HEK293 (cell line): Measurements from ENCODE around the gene PLK3.
A peak's percentile ranks its signal among the peaks of the same experiment; 100 is the strongest.

Experiments
- CTCF ChIA-PET: fragments of 350-600 bp; formaldehyde crosslinking; extraction: SDS; loops from one replicate; lab custom pipeline; 2021; ENCODE audit warnings: antibody characterized with exemption; lab: Yijun Ruan, JAX
- POLR2A ChIA-PET: fragments of 300-600 bp; formaldehyde crosslinking; extraction: SDS; loops from one replicate; lab custom pipeline; 2020; ENCODE audit warnings: antibody characterized with exemption, inconsistent platforms; lab: Yijun Ruan, JAX
- H3K27ac ChIP-seq: fragments of 200-500 bp; sonication (Bioruptor generic); 2 replicates; pipeline ENCODE4 v1.5.1; 2014; ENCODE audit warnings: low read depth, low read length, control low read depth, inconsistent platforms; ENCODE audit errors: extremely low read depth
- H3K36me3 ChIP-seq, 2 experiments: fragments of 200-500 bp in 1 of 2; sonication (Bioruptor generic) in 1 of 2; 1 replicate in 1 of 2; 2 replicates in 1 of 2; pipeline ENCODE4 v1.5.1; 2014 to 2017; ENCODE audit warnings: inconsistent platforms in 2 of 2, low read length in 2 of 2; ENCODE audit not compliant: control insufficient read depth in 2 of 2, insufficient read depth in 1 of 2
- H3K4me1 ChIP-seq: fragments of 200-500 bp; sonication (Bioruptor generic); 2 replicates; pipeline ENCODE4 v1.5.1; 2014; ENCODE audit warnings: mild to moderate bottlenecking, low read length, inconsistent platforms; ENCODE audit not compliant: control insufficient read depth, insufficient read depth
- H3K4me3 ChIP-seq: 2 replicates; pipeline ENCODE4 v1.5.1; 2011; ENCODE audit warnings: low read depth, mild to moderate bottlenecking, control low read depth, low read length, moderate library complexity
- H3K9me3 ChIP-seq: fragments of 200-500 bp; sonication (Bioruptor generic); 2 replicates; pipeline ENCODE4 v1.5.1; 2014; ENCODE audit warnings: low read depth, low read length, inconsistent platforms; ENCODE audit not compliant: control insufficient read depth, insufficient read depth
- ZFP3 ChIP-seq: fragments of 450-650 bp; formaldehyde crosslinking; IDR thresholded peaks from 2 replicates; pipeline ENCODE4 v1.5.1; 2016; ENCODE audit warnings: low read depth, missing biosample characterization, missing genetic modification characterization
- ZFP69B ChIP-seq: fragments of 450-650 bp; formaldehyde crosslinking; IDR thresholded peaks from 2 replicates; pipeline ENCODE4 v1.5.1; 2016; ENCODE audit warnings: missing biosample characterization, missing genetic modification characterization
- ZIC2 ChIP-seq: fragments of 450-650 bp; formaldehyde crosslinking; IDR thresholded peaks from 2 replicates; pipeline ENCODE4 v1.5.1; 2016; ENCODE audit warnings: missing biosample characterization, missing genetic modification characterization
- ZNF23 ChIP-seq: fragments of 450-650 bp; formaldehyde crosslinking; IDR thresholded peaks from 2 replicates; pipeline ENCODE4 v1.5.1; 2016; ENCODE audit warnings: missing biosample characterization, missing genetic modification characterization, borderline replicate concordance
- ZNF521 ChIP-seq: fragments of 450-650 bp; formaldehyde crosslinking; IDR thresholded peaks from 2 replicates; pipeline ENCODE4 v1.5.1; 2017; ENCODE audit warnings: missing biosample characterization, mild to moderate bottlenecking, missing genetic modification characterization
- ZNF555 ChIP-seq: fragments of 450-650 bp; formaldehyde crosslinking; conservative IDR thresholded peaks from 2 replicates; pipeline ENCODE4 v1.5.1; 2017; ENCODE audit warnings: missing biosample characterization, mild to moderate bottlenecking, missing genetic modification characterization, inconsistent platforms
- ZNF585B ChIP-seq: fragments of 450-650 bp; formaldehyde crosslinking; IDR thresholded peaks from 2 replicates; pipeline ENCODE4 v1.5.1; 2016; ENCODE audit warnings: missing biosample characterization, missing genetic modification characterization
- TF ChIP-seq, protein P1 (sequence below): fragments of 450-650 bp; formaldehyde crosslinking; IDR thresholded peaks from 2 replicates; pipeline ENCODE4 v1.5.1; 2016; ENCODE audit warnings: missing biosample characterization, missing genetic modification characterization
- TF ChIP-seq, protein P2 (sequence below): fragments of 450-650 bp; formaldehyde crosslinking; IDR thresholded peaks from 2 replicates; pipeline ENCODE4 v1.5.1; 2016; ENCODE audit warnings: missing biosample characterization, missing genetic modification characterization
- TF ChIP-seq, protein P3 (sequence below): fragments of 450-650 bp; formaldehyde crosslinking; IDR thresholded peaks from 2 replicates; pipeline ENCODE4 v1.5.1; 2016; ENCODE audit warnings: missing biosample characterization, missing genetic modification characterization
- TF ChIP-seq, protein P4 (sequence below): fragments of 450-650 bp; formaldehyde crosslinking; IDR thresholded peaks from 2 replicates; pipeline ENCODE4 v1.5.1; 2016; ENCODE audit warnings: missing biosample characterization, missing genetic modification characterization

PLK3 gene

DNA sequence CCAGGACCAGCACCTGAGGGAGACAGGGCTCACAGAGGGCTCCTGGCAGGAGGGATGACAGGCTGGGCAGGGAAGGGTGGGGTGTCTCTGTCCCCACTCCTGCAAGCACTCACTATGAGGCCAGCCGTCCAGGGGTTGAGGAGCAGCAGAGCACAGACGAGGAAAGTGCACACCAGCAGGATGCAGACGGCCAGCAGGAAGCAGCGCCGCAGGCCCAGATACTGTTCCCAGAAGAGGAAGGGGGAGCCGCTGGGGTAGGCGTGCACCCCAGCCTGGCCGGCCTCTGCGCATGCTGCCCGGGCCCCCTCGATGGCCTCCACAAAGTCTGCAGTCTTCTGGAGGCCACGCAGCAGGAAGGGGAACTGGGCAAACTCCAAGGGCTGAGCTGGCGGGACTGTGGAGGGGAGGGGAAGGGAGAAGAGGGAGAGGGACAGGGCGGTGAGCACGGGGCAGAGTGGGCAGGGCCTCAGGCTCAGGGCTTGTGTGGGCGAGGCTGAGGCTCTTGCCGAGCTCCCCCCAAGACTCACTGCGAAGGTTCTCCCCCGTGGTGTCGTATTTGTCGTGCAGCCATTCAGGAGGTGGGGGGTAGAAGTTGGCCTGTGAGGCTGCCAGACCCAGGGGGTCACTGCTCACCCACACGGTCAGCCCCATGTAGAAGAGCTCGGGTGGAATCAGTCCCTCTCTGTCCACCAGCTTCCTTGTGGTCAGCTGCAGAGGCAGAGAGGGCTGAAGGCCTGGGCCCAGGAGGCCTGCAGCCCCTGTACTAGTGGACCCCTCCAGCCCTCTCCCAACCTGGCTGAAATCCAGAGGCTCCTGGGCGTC is 26.4 kb downstream of the PLK3 start (continued):
- TF ChIP-seq, protein P1, sequence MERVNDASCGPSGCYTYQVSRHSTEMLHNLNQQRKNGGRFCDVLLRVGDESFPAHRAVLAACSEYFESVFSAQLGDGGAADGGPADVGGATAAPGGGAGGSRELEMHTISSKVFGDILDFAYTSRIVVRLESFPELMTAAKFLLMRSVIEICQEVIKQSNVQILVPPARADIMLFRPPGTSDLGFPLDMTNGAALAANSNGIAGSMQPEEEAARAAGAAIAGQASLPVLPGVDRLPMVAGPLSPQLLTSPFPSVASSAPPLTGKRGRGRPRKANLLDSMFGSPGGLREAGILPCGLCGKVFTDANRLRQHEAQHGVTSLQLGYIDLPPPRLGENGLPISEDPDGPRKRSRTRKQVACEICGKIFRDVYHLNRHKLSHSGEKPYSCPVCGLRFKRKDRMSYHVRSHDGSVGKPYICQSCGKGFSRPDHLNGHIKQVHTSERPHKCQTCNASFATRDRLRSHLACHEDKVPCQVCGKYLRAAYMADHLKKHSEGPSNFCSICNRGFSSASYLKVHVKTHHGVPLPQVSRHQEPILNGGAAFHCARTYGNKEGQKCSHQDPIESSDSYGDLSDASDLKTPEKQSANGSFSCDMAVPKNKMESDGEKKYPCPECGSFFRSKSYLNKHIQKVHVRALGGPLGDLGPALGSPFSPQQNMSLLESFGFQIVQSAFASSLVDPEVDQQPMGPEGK (tag by site-specific recombination), result 0 out of 2 replicates have a peak, but pooled peaks have one; percentile 29
- TF ChIP-seq, protein P2, sequence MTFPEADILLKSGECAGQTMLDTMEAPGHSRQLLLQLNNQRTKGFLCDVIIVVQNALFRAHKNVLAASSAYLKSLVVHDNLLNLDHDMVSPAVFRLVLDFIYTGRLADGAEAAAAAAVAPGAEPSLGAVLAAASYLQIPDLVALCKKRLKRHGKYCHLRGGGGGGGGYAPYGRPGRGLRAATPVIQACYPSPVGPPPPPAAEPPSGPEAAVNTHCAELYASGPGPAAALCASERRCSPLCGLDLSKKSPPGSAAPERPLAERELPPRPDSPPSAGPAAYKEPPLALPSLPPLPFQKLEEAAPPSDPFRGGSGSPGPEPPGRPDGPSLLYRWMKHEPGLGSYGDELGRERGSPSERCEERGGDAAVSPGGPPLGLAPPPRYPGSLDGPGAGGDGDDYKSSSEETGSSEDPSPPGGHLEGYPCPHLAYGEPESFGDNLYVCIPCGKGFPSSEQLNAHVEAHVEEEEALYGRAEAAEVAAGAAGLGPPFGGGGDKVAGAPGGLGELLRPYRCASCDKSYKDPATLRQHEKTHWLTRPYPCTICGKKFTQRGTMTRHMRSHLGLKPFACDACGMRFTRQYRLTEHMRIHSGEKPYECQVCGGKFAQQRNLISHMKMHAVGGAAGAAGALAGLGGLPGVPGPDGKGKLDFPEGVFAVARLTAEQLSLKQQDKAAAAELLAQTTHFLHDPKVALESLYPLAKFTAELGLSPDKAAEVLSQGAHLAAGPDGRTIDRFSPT (tag by site-specific recombination), result no peak
- TF ChIP-seq ZIC2 (tag by site-specific recombination) (peak; percentile 63), ZNF23 (tag by site-specific recombination) (no peak), ZNF555 (tag by site-specific recombination) (no peak)
- TF ChIP-seq, protein P3, sequence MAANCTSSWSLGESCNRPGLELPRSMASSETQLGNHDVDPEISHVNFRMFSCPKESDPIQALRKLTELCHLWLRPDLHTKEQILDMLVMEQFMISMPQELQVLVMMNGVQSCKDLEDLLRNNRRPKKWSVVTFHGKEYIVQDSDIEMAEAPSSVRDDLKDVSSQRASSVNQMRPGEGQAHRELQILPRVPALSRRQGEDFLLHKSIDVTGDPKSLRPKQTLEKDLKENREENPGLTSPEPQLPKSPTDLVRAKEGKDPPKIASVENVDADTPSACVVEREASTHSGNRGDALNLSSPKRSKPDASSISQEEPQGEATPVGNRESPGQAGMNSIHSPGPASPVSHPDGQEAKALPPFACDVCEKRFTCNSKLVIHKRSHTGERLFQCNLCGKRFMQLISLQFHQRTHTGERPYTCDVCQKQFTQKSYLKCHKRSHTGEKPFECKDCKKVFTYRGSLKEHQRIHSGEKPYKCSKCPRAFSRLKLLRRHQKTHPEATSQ (tag by site-specific recombination), result no peak
- TF ChIP-seq, all 188 proteins: peak for 6

DNA sequence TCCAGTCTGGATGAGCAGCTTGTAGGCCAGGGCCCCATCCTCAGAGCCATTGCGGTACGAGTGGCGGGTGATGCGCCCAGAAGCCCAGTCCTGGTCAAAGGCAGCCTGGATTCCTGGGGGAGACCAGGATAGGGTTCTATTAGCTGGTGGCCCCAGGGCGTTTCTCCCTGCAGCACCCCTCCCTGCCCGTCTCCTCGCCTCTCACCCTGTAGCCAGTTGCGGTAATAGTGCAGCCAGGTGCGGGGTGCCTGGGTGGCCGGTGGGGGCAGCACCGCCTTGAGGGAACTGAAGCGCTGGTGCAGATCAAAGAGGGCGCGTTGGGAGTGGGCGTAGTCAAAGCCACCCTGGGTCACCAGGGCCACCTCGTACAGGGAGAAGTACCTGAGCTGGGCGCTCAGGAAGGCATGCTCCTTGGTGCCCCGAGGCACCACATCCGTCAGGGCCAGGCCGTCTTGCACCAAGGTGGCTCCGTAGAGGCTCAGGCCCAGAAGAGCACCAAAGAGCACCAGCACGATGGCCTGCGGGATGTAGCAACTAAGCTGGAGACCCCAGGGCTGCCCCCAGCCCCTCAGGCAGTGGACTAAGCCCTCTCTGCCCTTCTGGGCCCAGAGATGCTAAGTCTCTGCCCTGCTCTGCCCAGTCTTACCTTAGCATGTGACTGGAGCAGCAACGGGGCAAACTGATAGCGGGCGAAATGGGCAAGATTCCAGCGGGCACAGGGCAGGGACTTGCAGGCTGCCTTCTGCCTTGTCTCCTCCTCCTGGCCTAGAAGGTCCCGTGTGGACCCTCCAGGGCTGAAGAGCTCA is 27.2 kb downstream of the PLK3 start:
- CTCF ChIA-PET, result interaction anchor here (0.9 to 2.5 kb wide), 3 partner anchors 8 to 36 kb away, joined by 4 to 6 read pairs (median 5); partner anchors contain the start of gene PLK3
- H3K4me1 ChIP-seq, result peaks cover 11% of the 10 kb centered on the region
- POLR2A ChIA-PET, result interaction anchor here (1.4 kb wide), 1 partner anchor 15 kb away, joined by 3 read pairs; the partner anchor contains the start of gene PTCH2
- peaks cover 0 to 32% of the 10 kb centered on the region in 2 experiments; a peak in 1 of 3 replicates for H3K36me3 ChIP-seq
- TF ChIP-seq ZNF521 (tag by site-specific recombination) (no peak), ZFP3 (tag by site-specific recombination) (no peak), ZNF585B (no peak), ZFP69B (tag by site-specific recombination) (no peak)
- TF ChIP-seq, protein P4, sequence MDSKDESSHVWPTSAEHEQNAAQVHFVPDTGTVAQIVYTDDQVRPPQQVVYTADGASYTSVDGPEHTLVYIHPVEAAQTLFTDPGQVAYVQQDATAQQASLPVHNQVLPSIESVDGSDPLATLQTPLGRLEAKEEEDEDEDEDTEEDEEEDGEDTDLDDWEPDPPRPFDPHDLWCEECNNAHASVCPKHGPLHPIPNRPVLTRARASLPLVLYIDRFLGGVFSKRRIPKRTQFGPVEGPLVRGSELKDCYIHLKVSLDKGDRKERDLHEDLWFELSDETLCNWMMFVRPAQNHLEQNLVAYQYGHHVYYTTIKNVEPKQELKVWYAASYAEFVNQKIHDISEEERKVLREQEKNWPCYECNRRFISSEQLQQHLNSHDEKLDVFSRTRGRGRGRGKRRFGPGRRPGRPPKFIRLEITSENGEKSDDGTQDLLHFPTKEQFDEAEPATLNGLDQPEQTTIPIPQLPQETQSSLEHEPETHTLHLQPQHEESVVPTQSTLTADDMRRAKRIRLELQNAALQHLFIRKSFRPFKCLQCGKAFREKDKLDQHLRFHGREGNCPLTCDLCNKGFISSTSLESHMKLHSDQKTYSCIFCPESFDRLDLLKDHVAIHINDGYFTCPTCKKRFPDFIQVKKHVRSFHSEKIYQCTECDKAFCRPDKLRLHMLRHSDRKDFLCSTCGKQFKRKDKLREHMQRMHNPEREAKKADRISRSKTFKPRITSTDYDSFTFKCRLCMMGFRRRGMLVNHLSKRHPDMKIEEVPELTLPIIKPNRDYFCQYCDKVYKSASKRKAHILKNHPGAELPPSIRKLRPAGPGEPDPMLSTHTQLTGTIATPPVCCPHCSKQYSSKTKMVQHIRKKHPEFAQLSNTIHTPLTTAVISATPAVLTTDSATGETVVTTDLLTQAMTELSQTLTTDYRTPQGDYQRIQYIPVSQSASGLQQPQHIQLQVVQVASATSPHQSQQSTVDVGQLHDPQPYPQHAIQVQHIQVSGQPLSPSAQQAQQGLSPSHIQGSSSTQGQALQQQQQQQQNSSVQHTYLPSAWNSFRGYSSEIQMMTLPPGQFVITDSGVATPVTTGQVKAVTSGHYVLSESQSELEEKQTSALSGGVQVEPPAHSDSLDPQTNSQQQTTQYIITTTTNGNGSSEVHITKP, result no peak
- H3K27ac ChIP-seq, result no peak overlapping the region
- no peaks in the 10 kb centered on the region for H3K9me3 ChIP-seq
- no peak overlapping the region for H3K4me3 ChIP-seq
